ES-I3 (cell line): ENCODE data around the gene LAMC3.

Source experiments
- H3K36me3 ChIP-seq: 2 replicates; pipeline ENCODE4 v1.6.1; 2013; ENCODE audit warnings: mild to moderate bottlenecking, low read length, control low read depth, moderate library complexity; ENCODE audit not compliant: insufficient read depth
- H3K4me1 ChIP-seq: 2 replicates; pipeline ENCODE4 v1.6.1; 2013; ENCODE audit warnings: mild to moderate bottlenecking, control low read depth, low read length; ENCODE audit not compliant: insufficient read depth
- H3K9ac ChIP-seq: 2 replicates; pipeline ENCODE4 v1.6.1; 2013; ENCODE audit warnings: low read depth, mild to moderate bottlenecking, low read length, moderate library complexity
- H3K9me3 ChIP-seq: 2 replicates; pipeline ENCODE4 v1.6.1; 2013; ENCODE audit warnings: mild to moderate bottlenecking, low read length, moderate library complexity; ENCODE audit not compliant: control insufficient read depth, insufficient read depth

Gene LAMC3

GRCh38 chr9:131042666-131043065 lies 33.7 kb downstream of the LAMC3 start:
- Histone ChIP-seq H3K9ac (no peak overlapping the region), H3K36me3 (peaks cover 5% of the 10 kb centered on the region; the same call in 1 of the 2 replicates), H3K9me3 (no peaks in the 10 kb centered on the region), H3K4me1 (no peaks in the 10 kb centered on the region)

- peaks cover 5% of the 10 kb centered on the region; the same call in 1 of the 2 replicates for H3K36me3 ChIP-seq
- H3K9ac ChIP-seq, result no peak overlapping the region
- no peaks in the 10 kb centered on the region for H3K4me1 ChIP-seq
- H3K9me3 ChIP-seq, result no peaks in the 10 kb centered on the region
Measured at GRCh38 chr9:131043087-131043486, 34.1 kb downstream of the LAMC3 start.

- Histone ChIP-seq H3K36me3 (peaks cover 5% of the 10 kb centered on the region; the same call in 1 of the 2 replicates), H3K9ac (no peak overlapping the region), H3K4me1 (no peaks in the 10 kb centered on the region), H3K9me3 (no peaks in the 10 kb centered on the region)
Measured at GRCh38 chr9:131043646-131044045, 34.7 kb downstream of the LAMC3 start.

- Histone ChIP-seq H3K9me3 (no peaks in the 10 kb centered on the region), H3K4me1 (no peaks in the 10 kb centered on the region), H3K9ac (no peak overlapping the region), H3K36me3 (peaks cover 5% of the 10 kb centered on the region; the same call in 1 of the 2 replicates)
Measured at GRCh38 chr9:131045300-131046092, 36.5 kb downstream of the LAMC3 start.

- Histone ChIP-seq H3K9me3 (no peaks in the 10 kb centered on the region), H3K36me3 (peaks cover 5% of the 10 kb centered on the region; the same call in 1 of the 2 replicates), H3K9ac (no peak overlapping the region), H3K4me1 (no peaks in the 10 kb centered on the region)
Measured at GRCh38 chr9:131046093-131046380, 37.1 kb downstream of the LAMC3 start.

- Histone ChIP-seq H3K4me1 (no peaks in the 10 kb centered on the region), H3K9me3 (no peaks in the 10 kb centered on the region), H3K36me3 (peaks cover 5% of the 10 kb centered on the region; the same call in 1 of the 2 replicates), H3K9ac (no peak overlapping the region)
Measured at GRCh38 chr9:131046581-131047202, 37.7 kb downstream of the LAMC3 start.

- Histone ChIP-seq H3K4me1 (no peaks in the 10 kb centered on the region), H3K36me3 (no peaks in the 10 kb centered on the region; the same call in 1 of the 2 replicates), H3K9me3 (no peaks in the 10 kb centered on the region), H3K9ac (no peak overlapping the region)
Measured at GRCh38 chr9:131048332-131048731, 39.4 kb downstream of the LAMC3 start.

GRCh38 chr9:131048820-131049219 lies 39.8 kb downstream of the LAMC3 start:
- Histone ChIP-seq H3K9ac (no peak overlapping the region), H3K4me1 (no peaks in the 10 kb centered on the region), H3K9me3 (no peaks in the 10 kb centered on the region), H3K36me3 (no peaks in the 10 kb centered on the region)

GRCh38 chr9:131049829-131050715 lies 41.1 kb downstream of the LAMC3 start:
- Histone ChIP-seq H3K36me3 (no peaks in the 10 kb centered on the region), H3K9me3 (no peaks in the 10 kb centered on the region), H3K9ac (no peak overlapping the region), H3K4me1 (no peaks in the 10 kb centered on the region)

- Histone ChIP-seq H3K9ac (no peak overlapping the region), H3K9me3 (no peaks in the 10 kb centered on the region), H3K36me3 (no peaks in the 10 kb centered on the region), H3K4me1 (no peaks in the 10 kb centered on the region)
Measured at GRCh38 chr9:131050831-131051230, 41.9 kb downstream of the LAMC3 start.

- no peaks in the 10 kb centered on the region for H3K36me3 ChIP-seq
- H3K9ac ChIP-seq, result no peak overlapping the region
- H3K4me1 ChIP-seq, result no peaks in the 10 kb centered on the region
- no peaks in the 10 kb centered on the region for H3K9me3 ChIP-seq
Measured at GRCh38 chr9:131051592-131052517, 42.9 kb downstream of the LAMC3 start.

- no peaks in the 10 kb centered on the region for H3K4me1 ChIP-seq
- no peaks in the 10 kb centered on the region for H3K9me3 ChIP-seq
- no peaks in the 10 kb centered on the region for H3K36me3 ChIP-seq
- H3K9ac ChIP-seq, result no peak overlapping the region
Measured at GRCh38 chr9:131053896-131054295, 44.9 kb downstream of the LAMC3 start.

- Histone ChIP-seq H3K36me3 (no peaks in the 10 kb centered on the region), H3K4me1 (no peaks in the 10 kb centered on the region), H3K9ac (no peak overlapping the region), H3K9me3 (no peaks in the 10 kb centered on the region)
Measured at GRCh38 chr9:131056781-131057506, 48.0 kb downstream of the LAMC3 start.
